Measurements from ENCODE around the gene CDC42EP3.

Gene CDC42EP3

DNA sequence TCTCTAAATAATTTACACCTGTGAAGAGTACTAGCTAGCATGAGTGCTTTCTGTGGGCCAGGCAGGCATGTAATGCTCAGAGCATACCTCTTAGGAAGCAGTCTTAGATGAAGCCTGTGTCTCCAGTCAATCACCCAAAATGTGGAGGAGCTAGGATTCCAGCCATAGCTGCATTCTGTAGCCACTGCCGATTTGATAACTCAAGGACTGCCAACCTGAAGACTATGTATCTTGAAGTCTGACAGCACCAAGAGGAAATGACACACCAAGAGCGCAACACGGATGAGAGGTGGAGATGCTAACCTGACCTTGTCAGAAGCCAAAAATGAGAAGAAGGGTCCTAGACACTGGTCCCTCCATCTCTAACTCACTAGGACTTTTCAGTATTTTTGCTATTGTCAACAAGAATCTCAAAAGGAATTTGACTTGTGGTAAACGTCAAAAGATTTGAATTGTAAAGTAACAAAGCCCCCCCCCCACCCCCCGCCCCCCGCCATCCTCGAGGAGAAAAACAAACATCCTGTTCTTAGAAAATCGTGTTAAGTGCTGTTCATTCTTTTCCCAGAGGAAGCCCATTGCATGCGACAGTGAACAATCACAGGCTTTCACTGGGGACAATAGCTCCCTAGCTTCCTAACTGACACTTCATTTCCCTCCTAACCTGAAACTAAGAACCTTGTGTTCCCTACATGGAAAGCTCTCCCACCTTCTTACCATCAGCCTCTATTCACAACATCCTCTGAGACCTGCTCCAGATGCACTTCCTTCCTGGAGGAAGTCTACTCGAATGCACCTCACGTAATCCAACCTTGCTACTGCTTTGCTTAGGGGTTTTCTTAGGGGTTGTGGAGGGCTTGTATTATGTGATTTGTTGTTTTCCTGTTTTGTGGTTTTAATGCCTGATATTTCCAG, 14.7 kb downstream of the CDC42EP3 start:
- H3K27ac ChIP-seq: peak overlapping the region; percentile 88; the same call in 1 of the 2 replicates
- TF ChIP-seq ZFX (IDR thresholded peaks at IDR 0.05): no peak
- TF ChIP-seq, protein P1, sequence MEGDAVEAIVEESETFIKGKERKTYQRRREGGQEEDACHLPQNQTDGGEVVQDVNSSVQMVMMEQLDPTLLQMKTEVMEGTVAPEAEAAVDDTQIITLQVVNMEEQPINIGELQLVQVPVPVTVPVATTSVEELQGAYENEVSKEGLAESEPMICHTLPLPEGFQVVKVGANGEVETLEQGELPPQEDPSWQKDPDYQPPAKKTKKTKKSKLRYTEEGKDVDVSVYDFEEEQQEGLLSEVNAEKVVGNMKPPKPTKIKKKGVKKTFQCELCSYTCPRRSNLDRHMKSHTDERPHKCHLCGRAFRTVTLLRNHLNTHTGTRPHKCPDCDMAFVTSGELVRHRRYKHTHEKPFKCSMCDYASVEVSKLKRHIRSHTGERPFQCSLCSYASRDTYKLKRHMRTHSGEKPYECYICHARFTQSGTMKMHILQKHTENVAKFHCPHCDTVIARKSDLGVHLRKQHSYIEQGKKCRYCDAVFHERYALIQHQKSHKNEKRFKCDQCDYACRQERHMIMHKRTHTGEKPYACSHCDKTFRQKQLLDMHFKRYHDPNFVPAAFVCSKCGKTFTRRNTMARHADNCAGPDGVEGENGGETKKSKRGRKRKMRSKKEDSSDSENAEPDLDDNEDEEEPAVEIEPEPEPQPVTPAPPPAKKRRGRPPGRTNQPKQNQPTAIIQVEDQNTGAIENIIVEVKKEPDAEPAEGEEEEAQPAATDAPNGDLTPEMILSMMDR (conservative IDR thresholded peaks at IDR 0.05): no peak

DNA sequence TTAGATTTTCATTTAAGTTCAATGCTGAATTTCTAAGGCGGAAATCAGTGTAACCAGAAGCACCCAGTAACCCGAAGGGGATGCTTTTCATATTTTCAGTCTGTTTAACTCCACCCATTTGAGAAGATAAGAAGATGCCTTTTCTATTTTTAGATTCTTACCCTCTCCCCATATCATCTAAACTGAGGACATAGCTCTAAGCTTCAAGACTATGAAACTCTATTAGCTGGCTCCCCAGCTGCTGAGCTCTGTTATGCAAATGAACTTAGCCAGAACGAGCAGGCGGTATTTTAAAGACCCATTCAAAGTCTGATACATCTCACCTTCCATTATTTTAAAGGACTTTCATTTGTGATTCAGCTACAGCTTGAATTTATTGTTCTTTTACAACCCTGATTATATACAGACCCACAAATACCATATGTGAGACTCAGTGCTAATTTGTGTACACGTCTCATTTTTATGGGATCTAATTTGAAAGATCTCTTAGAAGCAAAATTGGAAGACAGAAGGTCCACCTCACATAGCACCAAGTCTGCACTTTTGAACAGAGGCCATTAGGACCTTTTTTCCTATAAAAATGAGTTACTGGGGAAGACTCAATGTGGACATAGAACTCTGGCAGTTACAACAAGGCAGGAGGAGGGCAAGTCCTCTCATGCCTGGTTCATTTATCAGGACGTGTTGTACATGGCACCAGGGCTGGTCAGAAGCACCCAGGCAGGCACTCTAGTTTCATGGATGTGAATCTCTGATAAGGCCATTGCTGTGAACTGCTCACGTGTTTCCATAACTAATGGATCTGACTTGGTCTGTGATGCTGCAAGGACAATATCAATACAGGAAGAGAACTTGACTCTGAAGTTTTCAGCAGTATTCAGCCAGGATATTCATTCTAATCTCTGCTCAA, 16.3 kb downstream of the CDC42EP3 start:
- TF ChIP-seq ZFX (IDR thresholded peaks at IDR 0.05): no peak
- TF ChIP-seq, protein P1 (conservative IDR thresholded peaks at IDR 0.05): no peak
- peak overlapping the region; percentile 31; the same call in 1 of the 2 replicates for H3K27ac ChIP-seq

DNA sequence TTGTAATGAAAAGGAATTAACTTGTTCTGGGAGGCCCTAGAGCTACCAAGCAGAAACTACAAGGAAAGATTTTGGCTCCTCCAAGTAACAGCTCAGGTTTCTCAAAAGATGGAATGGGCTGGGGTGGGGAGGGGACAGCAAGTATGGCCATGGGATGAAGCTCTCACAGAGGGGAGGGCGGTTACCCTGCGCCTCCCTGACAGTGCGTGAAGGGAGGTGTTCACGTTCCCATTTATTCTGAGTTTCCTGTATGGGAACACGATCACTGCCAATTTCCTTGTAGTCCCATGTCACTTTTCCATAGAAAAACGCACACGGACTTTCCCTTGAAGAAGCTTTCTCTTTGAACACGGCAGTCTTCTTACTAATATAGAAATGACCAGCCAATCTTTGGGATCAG, 17.0 kb downstream of the CDC42EP3 start:
- H3K27ac ChIP-seq: peak overlapping the region; percentile 22; the same call in 1 of the 2 replicates
- no peak for TF ChIP-seq ZFX (IDR thresholded peaks at IDR 0.05)
- TF ChIP-seq, protein P1 (conservative IDR thresholded peaks at IDR 0.05): no peak

DNA sequence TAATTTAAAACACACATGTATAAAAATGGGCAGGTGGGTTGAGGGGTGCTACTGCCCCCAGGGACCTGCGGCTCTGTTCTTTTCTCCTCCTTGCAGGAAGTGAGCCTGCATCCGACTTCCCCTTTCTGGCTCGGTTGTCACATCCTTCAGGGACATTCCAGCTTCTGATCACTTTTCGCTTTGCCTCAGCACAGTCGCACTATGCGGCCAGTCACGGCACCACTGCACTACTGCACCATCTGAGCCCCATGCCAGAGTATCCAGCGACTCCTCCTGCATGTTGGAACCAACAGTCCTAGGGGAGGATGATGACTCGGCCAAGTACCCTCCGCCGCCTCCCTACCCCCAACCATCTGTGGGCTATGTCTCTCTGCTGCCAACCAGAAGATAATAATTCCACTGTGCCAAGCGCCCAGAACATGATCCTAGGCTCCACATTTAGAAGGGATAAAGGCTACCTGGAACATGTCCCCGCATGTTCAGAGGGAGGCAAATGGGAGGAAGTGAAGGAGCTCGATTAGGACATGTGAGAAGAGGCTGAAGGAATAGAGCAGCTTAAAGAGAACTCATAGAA, 17.6 kb downstream of the CDC42EP3 start:
- TF ChIP-seq, protein P1 (conservative IDR thresholded peaks at IDR 0.05): no peak
- peak overlapping the region; percentile 22; the same call in 1 of the 2 replicates for H3K27ac ChIP-seq

DNA sequence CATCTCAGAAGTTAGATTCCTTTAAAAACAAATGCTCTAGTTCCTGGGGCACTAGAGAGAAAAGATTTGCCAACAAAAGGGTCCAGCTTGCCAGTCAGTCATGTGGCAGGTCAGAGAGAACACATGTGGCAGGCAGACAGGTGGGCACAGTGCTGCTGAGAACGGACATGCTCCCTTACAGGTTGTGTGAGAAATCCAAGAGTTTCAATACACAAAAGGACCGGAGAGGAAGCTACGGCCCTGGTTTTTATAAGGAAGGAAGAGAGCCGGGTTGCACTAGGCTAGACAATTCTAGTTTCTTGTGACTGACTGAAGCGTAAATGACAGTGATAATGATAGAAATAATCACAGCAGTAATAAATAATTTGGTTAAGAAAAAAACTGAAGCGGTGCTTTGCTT, 18.3 kb downstream of the CDC42EP3 start:
- TF ChIP-seq, protein P1 (conservative IDR thresholded peaks at IDR 0.05): no peak
- TF ChIP-seq ZFX (IDR thresholded peaks at IDR 0.05): no peak
- no peak overlapping the region for H3K27ac ChIP-seq

DNA sequence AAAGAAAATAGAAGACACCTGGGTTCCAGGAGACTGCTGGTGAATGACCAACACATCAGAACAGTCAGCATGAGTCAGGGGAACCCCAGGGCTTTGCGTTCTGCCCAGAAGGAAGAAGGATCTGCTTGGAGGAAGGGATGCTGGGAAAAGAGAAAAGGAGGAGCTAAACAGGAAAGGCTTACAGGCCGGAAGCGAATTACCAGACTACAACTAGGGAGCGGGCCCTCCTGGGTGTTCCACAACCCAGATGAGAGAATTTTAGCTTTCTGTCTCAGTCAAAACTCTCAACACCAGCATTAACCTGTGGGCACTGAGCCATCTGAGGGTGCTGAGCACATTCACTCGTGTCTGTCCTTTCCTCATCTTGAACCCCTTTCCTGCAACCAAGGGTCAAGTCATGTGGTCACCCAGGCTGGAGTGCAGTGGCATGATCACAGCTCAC, 19.2 kb downstream of the CDC42EP3 start:
- TF ChIP-seq, protein P1 (conservative IDR thresholded peaks at IDR 0.05): no peak
- no peak for TF ChIP-seq ZFX (IDR thresholded peaks at IDR 0.05)
- H3K27ac ChIP-seq: no peak overlapping the region

Measured in C4-2B (cell line).